PC-9 (cell line): Measurements from ENCODE around the gene OR2T10.

Source experiments
- CTCF ChIP-seq: fragments of 200-600 bp; sonication (generic); conservative IDR thresholded peaks from 2 replicates; pipeline ENCODE4 v1.6.1; 2017; ENCODE audit warnings: mixed run types, antibody characterized with exemption, mild to moderate bottlenecking, moderate library complexity
- EZH2 ChIP-seq: fragments of 200-600 bp; sonication (generic); IDR thresholded peaks from 2 replicates; pipeline ENCODE4 v1.8.0; 2017; ENCODE audit warnings: antibody characterized with exemption, low read depth

- no peak for TF ChIP-seq EZH2
- TF ChIP-seq CTCF, result no peak
These were observed 8.2 kb downstream of the OR2T10 start for GRCh38 chr1:248589334-248589733.
